HepG2 (cell line): ENCODE measurements around the gene EIF4G2. TPM values are rescaled to one million over a fixed set of nuclear protein-coding genes. Genes with fewer than 3 reads are reported as not detected.
A peak's percentile ranks its signal among the peaks of the same experiment; 100 is the strongest.

ENCODE experiments used
- ARNT ChIP-seq: fragments of 450-650 bp; IDR thresholded peaks from 2 replicates; pipeline ENCODE4 v1.6.1; 2017
- CENPX ChIP-seq: sonication (generic); formaldehyde crosslinking; IDR thresholded peaks from 2 replicates; pipeline ENCODE4 v1.9.0; 2021; ENCODE audit warnings: mild to moderate bottlenecking, missing genetic modification reagents, moderate library complexity
- DR1 ChIP-seq: sonication (generic); formaldehyde crosslinking; IDR thresholded peaks from 2 replicates; pipeline ENCODE4 v1.8.0; 2021; ENCODE audit warnings: mild to moderate bottlenecking, missing genetic modification reagents, inconsistent platforms
- GMEB2 ChIP-seq: IDR thresholded peaks from 2 replicates; pipeline ENCODE4 v1.6.1; 2016; ENCODE audit warnings: missing biosample characterization, missing genetic modification reagents, low read depth
- IKZF4 ChIP-seq: sonication (generic); formaldehyde crosslinking; IDR thresholded peaks from 2 replicates; pipeline ENCODE4 v1.5.1; 2020; ENCODE audit warnings: borderline replicate concordance, mild to moderate bottlenecking, low read depth, missing genetic modification reagents; ENCODE audit errors: not compliant biosample characterization
- IRF1 ChIP-seq: sonication (generic); formaldehyde crosslinking; IDR thresholded peaks from 2 replicates; pipeline ENCODE4 v1.4.0; 2020; ENCODE audit warnings: low read depth, mild to moderate bottlenecking, missing genetic modification reagents
- KLF16 ChIP-seq, 2 experiments: sonication (generic) in 1 of 2; formaldehyde crosslinking in 1 of 2; IDR thresholded peaks; 2 replicates each; pipeline versions ENCODE4 v1.6.1 to v1.8.0; 2016 to 2023; ENCODE audit warnings: missing genetic modification reagents in 2 of 2, missing compliant biosample characterization in 1 of 2
- MTERF4 ChIP-seq: sonication (generic); formaldehyde crosslinking; IDR thresholded peaks from 2 replicates; pipeline ENCODE4 v1.8.0; 2023; ENCODE audit warnings: mild to moderate bottlenecking, missing genetic modification reagents
- MYPOP ChIP-seq: sonication (generic); formaldehyde crosslinking; IDR thresholded peaks from 2 replicates; pipeline ENCODE4 v1.8.1; 2023; ENCODE audit warnings: mild to moderate bottlenecking, moderate library complexity, missing genetic modification reagents
- NCOA5 ChIP-seq: sonication (generic); formaldehyde crosslinking; IDR thresholded peaks from 2 replicates; pipeline ENCODE4 v1.4.0; 2020; ENCODE audit warnings: missing genetic modification reagents
- NKX3-1 ChIP-seq: sonication (generic); formaldehyde crosslinking; IDR thresholded peaks from 2 replicates; pipeline ENCODE4 v1.5.0; 2020; ENCODE audit warnings: missing genetic modification reagents
- ONECUT2 ChIP-seq: sonication (generic); formaldehyde crosslinking; IDR thresholded peaks from 2 replicates; pipeline ENCODE4 v1.4.0; 2020; ENCODE audit warnings: missing genetic modification reagents
- RBM22 ChIP-seq: fragments of 200-400 bp; formaldehyde crosslinking; optimal IDR thresholded peaks from 2 replicates; pipeline ENCODE3; 2017; ENCODE audit warnings: mild to moderate bottlenecking, low read length, moderate library complexity
- SYNCRIP ChIP-seq: fragments of 200-400 bp; formaldehyde crosslinking; IDR thresholded peaks from 2 replicates; pipeline ENCODE4 v1.6.1; 2018; ENCODE audit warnings: mild to moderate bottlenecking, low read depth, low read length; ENCODE audit not compliant: insufficient read depth
- TARDBP ChIP-seq: sonication (generic); formaldehyde crosslinking; IDR thresholded peaks from 2 replicates; pipeline ENCODE4 v1.8.0; 2022; ENCODE audit warnings: mild to moderate bottlenecking, missing genetic modification reagents
- UBTF ChIP-seq: sonication (generic); formaldehyde crosslinking; IDR thresholded peaks from 2 replicates; pipeline ENCODE4 v1.4.0; 2020; ENCODE audit warnings: mild to moderate bottlenecking, missing genetic modification reagents
- ZBTB46 ChIP-seq: sonication (generic); formaldehyde crosslinking; IDR thresholded peaks from 2 replicates; pipeline ENCODE4 v1.4.0; 2020; ENCODE audit warnings: mild to moderate bottlenecking, missing genetic modification reagents, borderline replicate concordance
- ZKSCAN8 ChIP-seq: IDR thresholded peaks from 2 replicates; pipeline ENCODE4 v1.6.1; 2016; ENCODE audit warnings: borderline replicate concordance, missing genetic modification reagents, missing compliant biosample characterization
- ZNF263 ChIP-seq: sonication (generic); formaldehyde crosslinking; IDR thresholded peaks from 2 replicates; pipeline ENCODE4 v1.4.0; 2020; ENCODE audit warnings: missing genetic modification reagents
- ZNF34 ChIP-seq: sonication (generic); formaldehyde crosslinking; IDR thresholded peaks from 2 replicates; pipeline ENCODE4 v1.4.0; 2020; ENCODE audit warnings: mild to moderate bottlenecking, missing genetic modification reagents, borderline replicate concordance
- ZNF720 ChIP-seq: sonication (generic); formaldehyde crosslinking; IDR thresholded peaks from 2 replicates; pipeline ENCODE4 v1.4.0; 2020; ENCODE audit warnings: missing genetic modification reagents
- ZNF816 ChIP-seq: sonication (generic); formaldehyde crosslinking; IDR thresholded peaks from 2 replicates; pipeline ENCODE4 v1.8.0; 2022; ENCODE audit warnings: missing genetic modification reagents, mild to moderate bottlenecking, borderline replicate concordance
- polyA plus RNA-seq, 8 experiments: library from polyadenylated mRNA; depleted of rRNA in 3 of 8; stranded (reverse) in 7 of 8; unstranded in 1 of 8; fragments of >200 nt; fragmentation: Illumina TruSeq in 4 of 8; extraction: Trizol in 4 of 8; gene quantifications; 2 replicates each; pipeline versions ENCODE4 v1.2.1 to v1.2.3, GENCODE V29; 2011 to 2016; ENCODE audit warnings: low read depth in 4 of 8, missing spikeins in 1 of 8, mixed read lengths in 1 of 8; ENCODE audit not compliant: insufficient read depth in 1 of 8
- total RNA-seq, 5 experiments: library from RNA; depleted of rRNA; stranded (reverse); fragments of >200 nt; fragmentation: Illumina TruSeq; extraction: Trizol; gene quantifications; 2 replicates each; pipeline ENCODE4 v1.2.3, GENCODE V29; 2016; ENCODE audit warnings: low read depth in 1 of 5

Gene EIF4G2
- total and polyA plus RNA-seq, 2 of the 13 experiments (the other 11 are each of a cell fraction or from before 2014, with no cell fraction given) = 362 to 546 TPM

- TF ChIP-seq ZBTB46 (CRISPR knock-in tag) (no peak), ZKSCAN8 (no peak), MTERF4 (CRISPR knock-in tag) (no peak), DR1 (CRISPR knock-in tag) (no peak), KLF16 (CRISPR knock-in tag; IDR thresholded peaks at IDR 0.05) (peak in 1 of 2 experiments; percentile 71; a peak in 1 of 4 replicates), ZNF263 (no peak), ZNF720 (CRISPR knock-in tag) (no peak), ARNT (no peak), SYNCRIP (no peak), CENPX (CRISPR knock-in tag) (no peak), IKZF4 (CRISPR knock-in tag) (no peak), ZNF34 (CRISPR knock-in tag) (no peak), RBM22 (no peak), IRF1 (no peak), GMEB2 (CRISPR knock-in tag) (no peak), MYPOP (no peak), TARDBP (CRISPR knock-in tag) (peak; percentile 34; the same call in 1 of the 2 replicates), NKX3-1 (CRISPR knock-in tag) (no peak), ONECUT2 (CRISPR knock-in tag) (no peak), NCOA5 (no peak), ZNF816 (CRISPR knock-in tag) (no peak), UBTF (CRISPR knock-in tag) (peak; percentile 71)
Measured at GRCh38 chr11:10792385-10793068, 16.2 kb downstream of the EIF4G2 start (continued).
